Psoas muscle (tissue), 8 donors: ENCODE measurements around the gene ANXA4. TPM values are rescaled to one million over a fixed set of nuclear protein-coding genes. Genes with fewer than 3 reads are reported as not detected.
A peak's percentile ranks its signal among the peaks of the same experiment; 100 is the strongest.
"Not testable (repeated sequence)": the region's sequence is repeated elsewhere in the genome, so short reads cannot be mapped to it uniquely, and the experiment has no call there.

Source experiments
- ATAC-seq, 4 donors: fragments of 200-7000 bp; cut with Tn5 transposase; one replicate each; pipeline ENCODE4 v1.9.1; 2020; ENCODE audit warnings: moderate library complexity in 3 of 4, mild to moderate bottlenecking in 2 of 4
- DNase-seq, 2 donors: peaks; one replicate each; pipeline ENCODE4 v3.0.0-alpha.2; 2020
- H3K27ac ChIP-seq: fragments of 200-600 bp; one replicate; pipeline ENCODE4 v1.8.0; 2022
- H3K27me3 ChIP-seq, 3 donors: fragments of 200-600 bp in 1 of 3; one replicate each; pipeline versions ENCODE4 v1.6.1 to v1.8.0; 2013 to 2022; ENCODE audit warnings: low read length in 2 of 3, mild to moderate bottlenecking in 2 of 3, moderate library complexity in 1 of 3; ENCODE audit not compliant: insufficient read depth in 3 of 3
- H3K36me3 ChIP-seq, 2 donors: fragments of 200-600 bp in 1 of 2; one replicate each; pipeline versions ENCODE4 v1.6.1 to v1.8.0; 2013 to 2022; ENCODE audit warnings: low read depth in 1 of 2, mild to moderate bottlenecking in 1 of 2, moderate library complexity in 1 of 2; ENCODE audit not compliant: insufficient read depth in 1 of 2
- H3K4me1 ChIP-seq: fragments of 200-600 bp; one replicate; pipeline ENCODE4 v1.8.0; 2022
- H3K4me3 ChIP-seq: fragments of 200-600 bp; one replicate; pipeline ENCODE4 v1.8.0; 2022; ENCODE audit warnings: mild to moderate bottlenecking
- H3K9me3 ChIP-seq: fragments of 200-600 bp; one replicate; pipeline ENCODE4 v1.8.0; 2022
- WGBS, 3 donors: extraction: QIAGEN DNeasy Blood & Tissue Kit; methylation state at CpG; one replicate each; pipeline versions ENCODE4 v1.1.6 to v1.1.7; 2013; 5-methylcytosine and 5-hydroxymethylcytosine counted together
- intact Hi-C, 2 donors: fragments of 100-400 bp; cut with DNase I; formaldehyde crosslinking; loops; one replicate each; pipeline versions ENCODE4 v1.11.0 to v1.14.2; 2022
- polyA plus RNA-seq, 3 donors: library from polyadenylated mRNA; stranded (reverse); fragments of 200-250 nt; gene quantifications; one replicate each; pipeline ENCODE4 v1.2.3, GENCODE V29; 2013
- total RNA-seq, 4 donors: library from RNA; stranded (reverse); fragmentation: NEBNext Ultra II Directional in 2 of 4; extraction: Animal tissue kit (Norgen Biotek cat#: 25700) in 2 of 4; gene quantifications; one replicate each; pipeline versions ENCODE4 v1.2.1 to v1.2.4, GENCODE V29; 2021 to 2023
- TF ChIP-seq, protein P1 (sequence below): fragments of 200-600 bp; IDR thresholded peaks from one replicate; pipeline ENCODE4 v1.8.0; 2022; ENCODE audit warnings: antibody characterized with exemption
- donor health status: healthy with polysubstance abuse.
- donor health status: DM: no; HTN: no; CAD: no; lungs with moderate emphysema.
- donor health status: Bipolar disorder and iron deficiency.
- donor health status: healthy.
- donor health status: DM: yes; HTN: yes; CAD: no.
- donor health status: DM: no; HTN: no; CAD: no.
- donor health status: DM: no; HTN: no; CAD: no.
- donor health status: DM: yes; HTN: yes; CAD: no.

Gene ANXA4
- total and polyA plus RNA-seq, 7 donors: 13.2 to 29.0 (median 19.4) TPM

- DNase-seq: no peak
- TF ChIP-seq, protein P1, sequence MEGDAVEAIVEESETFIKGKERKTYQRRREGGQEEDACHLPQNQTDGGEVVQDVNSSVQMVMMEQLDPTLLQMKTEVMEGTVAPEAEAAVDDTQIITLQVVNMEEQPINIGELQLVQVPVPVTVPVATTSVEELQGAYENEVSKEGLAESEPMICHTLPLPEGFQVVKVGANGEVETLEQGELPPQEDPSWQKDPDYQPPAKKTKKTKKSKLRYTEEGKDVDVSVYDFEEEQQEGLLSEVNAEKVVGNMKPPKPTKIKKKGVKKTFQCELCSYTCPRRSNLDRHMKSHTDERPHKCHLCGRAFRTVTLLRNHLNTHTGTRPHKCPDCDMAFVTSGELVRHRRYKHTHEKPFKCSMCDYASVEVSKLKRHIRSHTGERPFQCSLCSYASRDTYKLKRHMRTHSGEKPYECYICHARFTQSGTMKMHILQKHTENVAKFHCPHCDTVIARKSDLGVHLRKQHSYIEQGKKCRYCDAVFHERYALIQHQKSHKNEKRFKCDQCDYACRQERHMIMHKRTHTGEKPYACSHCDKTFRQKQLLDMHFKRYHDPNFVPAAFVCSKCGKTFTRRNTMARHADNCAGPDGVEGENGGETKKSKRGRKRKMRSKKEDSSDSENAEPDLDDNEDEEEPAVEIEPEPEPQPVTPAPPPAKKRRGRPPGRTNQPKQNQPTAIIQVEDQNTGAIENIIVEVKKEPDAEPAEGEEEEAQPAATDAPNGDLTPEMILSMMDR: no peak
- H3K9me3 ChIP-seq: peaks cover 4% of the 10 kb centered on the region
- intact Hi-C loops: no loop called here
- peaks cover 48% of the 10 kb centered on the region for H3K4me1 ChIP-seq
- ATAC-seq: peak in 2 of 4 donors; percentile 55 to 59
- no peaks in the 10 kb centered on the region for H3K36me3 ChIP-seq
- H3K27ac ChIP-seq: peak overlapping the region; percentile 36
- no peaks in the 10 kb centered on the region for H3K27me3 ChIP-seq
- H3K4me3 ChIP-seq: no peak overlapping the region
Observed at GRCh38 chr2:69773206-69773605, 31.3 kb downstream of the ANXA4 start.

DNA sequence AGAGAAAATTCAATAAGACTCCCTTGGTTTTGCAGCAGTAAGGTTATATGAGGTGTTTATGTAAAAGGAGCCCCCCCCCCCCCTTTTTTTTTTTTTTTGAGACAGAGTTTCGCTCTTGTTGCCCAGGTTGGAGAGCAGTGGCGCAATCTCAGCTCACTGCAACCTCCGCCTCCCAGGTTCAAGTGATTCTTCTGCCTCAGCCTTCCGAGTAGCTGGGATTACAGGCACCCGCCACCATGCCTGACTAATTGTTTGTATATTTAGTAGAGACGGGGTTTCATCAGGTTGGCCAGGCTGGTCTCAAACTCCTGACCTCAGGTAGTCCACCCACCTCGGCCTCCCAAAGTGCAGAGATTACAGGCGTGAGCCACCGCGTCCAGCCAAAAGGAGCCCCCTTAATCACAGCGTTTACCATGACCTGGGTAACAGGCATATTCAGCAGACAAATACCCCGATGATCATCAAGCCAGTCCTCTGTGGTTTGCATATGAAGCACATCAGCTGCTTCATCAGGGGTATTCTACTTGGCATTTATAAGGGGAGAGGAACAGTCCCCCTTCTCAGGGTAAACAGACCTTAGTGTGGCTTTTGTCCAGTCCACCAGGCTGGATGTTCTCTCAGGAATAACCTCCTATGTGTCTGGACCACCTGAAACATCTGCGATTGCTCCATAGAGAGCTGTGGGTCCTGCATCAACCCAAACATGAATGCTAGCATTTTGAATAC is 32.5 kb downstream of the ANXA4 start:
- 92 to 94% (median 92%) methylated on average over 13 of the region's 13 CpGs for WGBS, 3 donors
- peaks cover 45% of the 10 kb centered on the region for H3K4me1 ChIP-seq
- DNase-seq, H3K4me3 ChIP-seq, intact Hi-C loops, H3K9me3 ChIP-seq, H3K36me3 ChIP-seq, H3K27me3 ChIP-seq, ATAC-seq: not testable (repeated sequence)
- H3K27ac ChIP-seq: peak overlapping the region; percentile 27

DNA sequence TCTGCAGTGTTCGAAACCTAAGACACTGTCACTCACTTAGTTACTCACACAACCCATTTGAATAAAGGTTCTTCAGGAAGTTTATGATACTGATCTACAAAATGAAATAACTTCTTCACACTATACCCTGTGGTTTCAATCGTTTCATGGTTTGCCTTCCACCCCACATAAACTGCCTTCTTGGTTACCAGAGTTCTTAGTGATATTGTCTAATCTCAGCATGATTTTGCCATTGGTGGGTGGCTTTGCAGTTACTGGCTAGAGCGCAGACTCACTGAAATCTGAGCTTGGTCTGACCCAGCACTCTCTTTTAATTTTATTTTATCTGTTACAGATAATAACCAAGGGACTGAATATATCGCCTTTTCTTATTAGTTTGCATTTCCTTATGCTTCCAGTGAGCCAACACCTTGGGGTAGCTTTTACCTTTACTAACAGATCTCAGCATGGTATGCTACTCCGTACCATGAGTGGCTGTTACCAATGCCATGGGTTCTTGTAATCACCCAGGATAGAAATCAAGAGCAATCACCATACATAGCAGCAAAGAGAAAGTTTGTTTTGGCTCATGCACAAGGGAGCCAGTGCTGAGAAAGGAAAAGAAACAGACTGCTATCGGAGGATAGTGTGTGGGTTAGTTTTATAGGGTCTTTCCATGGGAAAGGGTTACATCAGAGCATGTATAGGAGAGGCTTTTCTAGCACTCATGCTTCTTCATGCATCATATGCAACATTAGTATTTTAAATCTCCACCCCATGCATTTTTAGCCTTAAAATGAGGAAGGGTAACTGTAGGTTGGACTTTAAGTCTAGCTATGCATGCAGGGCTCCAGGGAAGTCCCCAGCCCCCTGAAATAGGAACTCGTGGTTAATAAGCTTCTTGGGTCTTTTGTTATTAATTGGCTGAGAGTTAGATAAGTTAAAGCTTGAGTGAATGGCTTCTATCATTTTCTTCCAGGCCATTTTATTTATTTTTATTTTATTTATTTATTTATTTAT is 33.3 kb downstream of the ANXA4 start:
- TF ChIP-seq, protein P1: no peak
- Histone ChIP-seq H3K36me3 (no peaks in the 10 kb centered on the region), H3K4me3 (no peak overlapping the region), H3K9me3 (peaks cover 4% of the 10 kb centered on the region), H3K27me3 (no peaks in the 10 kb centered on the region), H3K4me1 (peaks cover 40% of the 10 kb centered on the region), H3K27ac (peak overlapping the region; percentile 27)
- DNase-seq (no peak), ATAC-seq (no peak)
- intact Hi-C loops: loop anchor here (5.0 kb wide), 1 partner anchor 33 kb away; the partner anchor contains the start of gene ANXA4 (in 2 of the 2)
- WGBS, 3 donors: 79 to 91% (median 84%) methylated on average over 7 of the region's 7 CpGs

- no peak for ATAC-seq
- Histone ChIP-seq H3K4me3 (no peak overlapping the region), H3K36me3 (no peaks in the 10 kb centered on the region), H3K9me3 (peaks cover 4% of the 10 kb centered on the region), H3K27me3 (no peaks in the 10 kb centered on the region), H3K4me1 (peaks cover 35% of the 10 kb centered on the region), H3K27ac (no peak overlapping the region)
- intact Hi-C loops: loop anchor here (5.0 kb wide), 1 partner anchor 35 kb away; the partner anchor contains the start of gene ANXA4 (in 2 of the 2)
- TF ChIP-seq, protein P1: no peak
- 79 to 84% (median 81%) methylated on average over 9 of the region's 9 CpGs for WGBS, 3 donors
- no peak for DNase-seq
Observed at GRCh38 chr2:69776886-69777785, 35.2 kb downstream of the ANXA4 start.
